Measurements from ENCODE around the gene PLXDC2.
"Not testable (repeated sequence)": the region's sequence is repeated elsewhere in the genome, so short reads cannot be mapped to it uniquely, and the experiment has no call there.

The PLXDC2 gene

DNA sequence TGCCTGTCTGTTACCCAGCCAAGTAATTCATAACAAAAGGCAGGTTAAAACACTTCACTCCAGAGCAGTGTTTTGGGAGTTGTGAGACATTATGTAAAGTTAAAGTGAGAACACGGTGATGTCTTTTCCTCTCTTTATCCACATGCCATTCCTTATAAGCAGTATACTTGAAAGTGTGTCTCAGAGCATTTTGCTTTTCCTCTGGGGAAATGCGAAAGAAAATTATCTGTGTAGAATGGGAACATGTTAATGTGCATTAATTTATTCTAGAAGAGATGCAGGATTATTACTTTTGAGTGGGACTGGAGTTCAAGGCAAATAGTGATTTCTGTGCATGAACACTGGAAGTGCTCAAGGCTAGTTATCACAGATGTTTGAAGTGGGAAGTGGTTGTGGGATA, 170.4 kb downstream of the PLXDC2 start:
- DNase-seq = no peak

DNA sequence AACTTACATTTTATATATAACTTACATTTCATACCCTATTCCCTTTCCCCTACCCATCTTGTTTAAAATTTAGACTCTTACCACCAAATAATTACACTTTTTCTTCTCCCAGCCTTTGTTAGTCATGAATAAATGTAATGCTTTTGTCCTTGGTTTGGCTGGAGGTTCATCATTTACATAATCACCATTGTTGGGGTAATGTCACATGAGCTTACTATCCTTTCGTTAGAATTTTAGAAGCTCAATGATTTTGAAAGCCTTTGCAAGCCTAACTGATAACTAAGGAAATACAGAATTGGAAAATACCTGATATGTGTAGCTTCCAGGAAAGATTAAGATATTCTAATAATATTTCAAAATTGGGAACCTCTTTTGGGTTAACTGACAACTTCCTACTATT, 171.7 kb downstream of the PLXDC2 start:
- no peak for DNase-seq

DNA sequence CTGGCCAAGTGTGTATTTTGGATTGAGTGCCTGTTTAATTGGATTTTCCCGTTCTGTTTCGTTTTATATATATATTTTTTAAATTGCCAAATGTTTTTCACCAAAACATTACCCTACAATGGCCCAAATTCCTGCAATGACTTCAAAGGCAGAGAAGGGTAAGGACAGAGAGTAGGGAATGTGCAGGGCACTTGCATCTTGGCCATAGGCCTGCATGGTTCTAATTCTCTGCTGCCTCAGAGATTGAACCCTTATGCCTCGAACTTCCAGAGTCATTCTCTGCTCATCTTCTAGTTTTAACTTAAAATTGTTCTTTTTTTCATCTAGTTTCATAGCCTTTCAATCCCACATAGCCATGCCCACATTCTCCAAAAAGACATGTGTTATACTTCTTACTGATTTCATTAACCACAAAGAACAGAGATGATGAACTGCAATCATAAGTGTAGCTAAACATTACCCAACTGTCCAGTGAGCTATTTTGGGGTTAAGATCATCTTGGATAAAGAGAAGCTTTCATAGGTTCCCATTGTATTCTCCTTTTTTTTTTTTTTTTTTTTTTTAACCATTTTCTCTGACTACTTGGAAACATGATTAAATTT, 177.6 kb downstream of the PLXDC2 start:
- DNase-seq = no peak

DNA sequence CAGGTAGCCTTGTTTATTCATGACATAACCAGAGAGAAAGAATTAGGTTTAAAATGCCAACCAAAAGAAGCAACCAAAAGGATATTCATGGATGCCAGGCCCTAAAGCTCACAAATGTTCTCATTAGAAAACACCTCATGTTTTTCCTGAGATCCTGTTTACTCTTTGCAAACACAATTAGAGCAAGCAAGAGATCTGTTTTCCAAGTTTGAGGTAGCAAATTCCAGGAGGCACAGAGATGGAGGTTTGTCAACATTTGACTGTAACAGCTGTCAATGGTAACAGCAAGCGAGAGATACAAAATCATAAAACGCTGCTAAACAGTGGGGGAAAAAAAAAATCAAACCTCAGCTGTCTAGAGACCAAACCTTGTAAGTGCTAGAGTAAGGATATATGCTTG, 182.2 kb downstream of the PLXDC2 start:
- no peak for DNase-seq

DNA sequence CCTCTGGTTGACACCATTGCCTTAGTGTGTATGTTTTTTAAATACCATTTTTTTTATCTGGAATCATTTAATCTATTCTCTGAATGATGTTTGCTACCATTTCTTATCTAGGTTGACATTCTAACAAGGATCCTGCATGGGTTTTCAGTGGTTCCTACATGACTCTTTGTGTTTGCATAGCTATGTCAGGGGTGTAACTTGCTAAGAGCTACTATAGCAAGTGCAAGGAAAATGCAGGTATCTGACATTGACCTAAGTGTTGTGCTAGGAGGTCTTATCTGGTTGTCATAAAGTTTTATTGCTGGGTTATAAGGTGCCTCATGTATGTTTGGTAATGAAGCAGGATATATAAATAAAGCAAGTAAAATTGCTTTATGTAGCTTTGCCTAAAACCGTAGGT, 183.2 kb downstream of the PLXDC2 start:
- no peak for DNase-seq

DNA sequence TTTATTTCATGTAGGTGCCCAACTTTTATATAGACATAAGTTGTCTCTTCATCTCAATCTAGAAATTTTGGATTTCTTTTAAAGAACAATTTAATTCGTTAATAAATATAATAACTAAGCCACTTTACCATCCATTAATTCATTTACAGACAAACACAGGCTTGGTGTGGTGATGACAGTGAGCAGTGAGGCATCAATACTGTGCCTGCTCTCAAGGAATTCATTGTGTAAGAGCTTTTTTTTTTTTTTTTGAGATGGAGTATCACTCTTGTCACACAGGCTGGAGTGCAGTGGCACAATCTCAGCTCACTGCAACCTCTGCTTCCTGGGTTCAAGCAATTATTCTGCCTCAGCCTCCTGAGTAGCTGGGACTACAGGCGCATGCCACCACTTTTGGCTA, 185.8 kb downstream of the PLXDC2 start:
- not testable (repeated sequence) for DNase-seq

DNA sequence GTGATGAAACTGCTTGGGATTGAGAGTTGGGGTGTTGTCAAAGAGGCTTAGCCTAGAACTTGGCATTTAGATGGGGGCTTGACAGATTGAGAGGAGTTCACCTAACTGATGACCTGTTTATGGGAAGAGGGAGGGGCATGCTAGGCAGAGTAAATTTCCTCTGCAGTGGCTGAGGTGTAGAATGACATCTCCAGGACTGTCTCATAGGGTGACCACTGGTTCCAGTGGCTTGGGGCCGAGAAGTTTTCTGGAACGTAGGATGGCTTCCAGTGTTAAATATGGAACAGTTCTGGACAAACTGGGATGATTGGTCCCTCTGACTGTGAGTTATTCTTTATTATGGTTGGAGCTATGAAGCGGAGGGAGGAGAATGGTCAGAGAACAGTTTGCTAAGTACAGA, 186.4 kb downstream of the PLXDC2 start:
- DNase-seq = no peak

DNA sequence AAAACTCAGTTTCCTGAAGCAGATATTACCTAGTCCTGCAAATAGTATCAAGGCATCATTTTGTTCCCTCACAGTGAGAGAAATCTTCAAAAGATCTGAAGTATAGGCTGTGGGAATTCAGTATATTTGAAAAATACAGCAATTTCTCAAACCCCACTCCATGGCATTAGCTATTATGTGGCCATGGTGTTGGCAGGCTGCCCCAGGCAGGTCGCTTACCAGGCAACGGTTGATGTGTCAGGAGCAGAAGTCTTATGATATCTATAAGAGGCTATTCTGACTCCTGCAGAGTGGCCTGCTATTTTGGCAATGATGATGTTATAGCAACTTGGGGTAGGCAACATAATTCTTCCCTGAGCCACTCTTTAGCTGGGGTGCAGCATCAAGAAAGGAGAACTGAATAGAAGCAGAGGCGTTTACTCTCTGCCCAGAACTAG, 187.9 kb downstream of the PLXDC2 start:
- no peak for DNase-seq

DNA sequence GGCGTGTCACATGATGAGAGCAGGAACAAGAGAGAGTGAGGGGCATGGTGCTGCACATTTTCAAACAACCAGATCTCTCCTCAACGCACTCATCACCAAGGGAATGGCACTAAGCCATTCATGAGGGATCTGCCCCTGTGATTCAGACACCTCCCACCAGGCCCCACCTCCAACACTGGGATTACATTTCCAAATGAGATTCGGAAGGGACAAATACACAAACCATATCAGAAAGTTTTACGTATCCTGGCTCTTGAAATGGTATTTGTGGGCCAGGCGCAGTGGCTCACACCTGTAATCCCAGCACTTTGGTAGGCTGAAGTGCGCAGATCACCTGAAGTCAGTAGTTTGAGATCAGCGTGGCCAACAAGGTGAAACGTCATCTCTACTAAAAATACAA, 189.4 kb downstream of the PLXDC2 start:
- DNase-seq = no peak

DNA sequence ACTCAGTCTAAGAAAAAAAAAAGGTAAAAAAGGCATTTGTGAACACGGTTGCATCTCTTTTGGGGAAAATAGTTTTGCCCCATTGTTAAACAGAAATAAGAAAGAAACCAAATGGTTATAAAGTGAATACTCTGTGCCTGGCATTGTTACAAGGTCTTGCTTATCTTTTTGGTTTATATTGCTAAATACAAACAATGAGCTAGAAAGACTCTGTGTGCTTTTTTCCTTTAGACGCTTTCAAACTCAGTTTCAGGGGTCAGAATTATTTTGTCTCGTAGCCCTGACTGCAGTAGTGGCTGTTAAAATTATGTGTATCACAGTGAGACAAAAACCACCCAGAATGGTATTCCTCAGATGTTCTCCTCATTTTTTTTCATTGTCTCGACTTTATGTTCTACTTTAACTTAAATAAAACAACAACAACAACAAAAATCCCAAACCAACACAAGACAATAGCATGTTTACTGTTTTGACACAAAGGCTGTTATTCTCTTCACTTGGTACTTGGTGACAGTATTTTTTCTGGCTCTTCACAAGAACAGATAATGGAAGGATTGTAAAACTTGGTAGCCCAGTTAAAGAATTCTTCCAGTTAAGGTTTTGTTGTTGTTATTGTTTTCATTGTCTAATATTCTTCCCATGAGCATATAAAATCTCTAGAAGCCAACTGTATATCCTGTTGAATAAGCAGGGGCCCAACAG, 190.1 kb downstream of the PLXDC2 start:
- DNase-seq = no peak

DNA sequence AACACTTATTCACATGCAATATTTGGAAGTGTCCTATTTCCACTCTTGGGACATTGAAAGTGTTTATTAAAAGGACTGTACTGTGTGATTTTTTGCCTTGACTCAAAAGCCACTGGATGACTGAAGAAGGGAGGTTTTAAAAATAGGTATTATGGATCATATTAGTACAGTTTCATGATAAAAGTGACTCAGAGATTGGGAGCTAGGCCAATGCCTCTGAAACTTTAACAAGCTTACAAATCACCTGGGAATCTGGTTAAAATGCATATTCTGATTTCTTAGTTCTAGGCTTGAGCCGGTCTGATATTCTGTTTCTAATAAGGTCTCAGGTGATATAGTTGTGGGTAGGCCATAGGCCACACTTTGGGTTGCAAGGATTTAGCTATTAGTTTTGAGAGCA, 191.2 kb downstream of the PLXDC2 start:
- no peak for DNase-seq

DNA sequence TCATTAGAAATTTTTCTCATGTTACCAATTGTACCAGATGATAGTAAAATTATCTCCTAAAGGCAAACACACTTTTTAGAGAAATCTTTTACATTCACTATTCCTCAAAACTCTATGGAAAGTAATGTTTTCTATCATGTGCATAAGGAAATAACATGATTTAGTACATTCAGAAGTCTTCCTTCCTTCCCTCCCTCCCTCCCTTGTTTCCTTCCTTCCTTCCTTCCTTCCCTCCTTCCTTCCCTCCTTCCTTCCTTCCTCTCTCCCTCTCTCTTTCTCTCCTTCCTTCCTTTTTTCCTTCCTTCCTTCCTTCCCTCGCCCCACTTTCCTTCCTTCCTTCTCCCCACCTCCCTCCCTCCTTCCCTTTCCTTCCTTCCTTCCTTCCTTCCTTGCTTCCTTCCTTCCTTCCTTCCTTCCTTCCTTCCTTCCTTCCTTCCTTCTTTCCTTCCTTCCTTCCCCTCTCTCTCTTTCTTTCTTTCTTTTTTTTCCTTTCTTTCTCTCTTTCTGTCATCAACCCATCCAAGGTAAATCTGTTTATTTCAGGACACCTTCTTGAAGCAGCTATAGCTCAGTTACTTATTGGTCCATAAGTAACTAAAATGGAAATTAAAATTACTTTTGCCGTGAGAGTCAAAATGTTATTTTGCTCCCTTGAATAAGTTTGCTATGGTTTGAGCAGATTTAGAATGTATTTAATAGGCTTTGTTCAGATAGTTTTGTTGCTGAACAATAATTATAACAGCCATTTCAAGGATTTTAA, 197.9 kb downstream of the PLXDC2 start:
- DNase-seq = no peak

DNA sequence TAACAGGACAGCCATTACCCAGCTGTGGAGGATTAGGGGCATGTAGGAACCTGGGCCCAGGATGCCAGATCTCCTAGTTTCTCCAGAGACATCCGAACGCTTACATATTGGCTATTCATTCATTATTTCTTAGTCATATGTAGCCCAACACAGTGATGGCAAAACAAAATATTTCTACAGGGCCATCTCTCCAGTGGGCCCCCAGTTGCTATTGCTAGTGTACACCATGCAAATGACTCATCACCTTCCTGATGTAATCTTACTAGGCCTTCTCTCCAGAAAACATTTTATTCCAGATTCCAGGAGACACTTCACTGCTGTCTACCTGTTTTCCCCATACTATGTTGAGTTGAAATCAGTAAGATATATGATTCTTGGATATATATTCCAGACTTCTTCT, 201.7 kb downstream of the PLXDC2 start:
- DNase-seq = no peak

DNA sequence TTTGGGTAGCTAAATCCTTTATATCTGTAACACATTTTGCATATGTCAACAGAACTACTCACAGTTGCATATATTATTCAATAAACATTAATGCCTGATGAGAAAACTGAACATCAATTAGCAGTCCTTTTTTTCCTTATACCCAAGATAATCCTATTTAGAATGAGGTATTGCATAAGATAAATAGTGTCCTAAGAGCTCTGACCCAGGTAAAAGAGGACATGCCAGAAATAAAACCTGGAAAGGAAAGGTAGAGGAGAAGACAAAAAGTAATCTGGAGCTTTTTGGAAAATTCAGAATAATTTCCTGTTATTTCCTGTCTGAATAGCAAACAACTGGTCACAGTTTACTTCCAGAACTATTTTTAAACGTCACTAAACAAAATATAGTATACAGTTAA, 204.4 kb downstream of the PLXDC2 start:
- DNase-seq = no peak

DNA sequence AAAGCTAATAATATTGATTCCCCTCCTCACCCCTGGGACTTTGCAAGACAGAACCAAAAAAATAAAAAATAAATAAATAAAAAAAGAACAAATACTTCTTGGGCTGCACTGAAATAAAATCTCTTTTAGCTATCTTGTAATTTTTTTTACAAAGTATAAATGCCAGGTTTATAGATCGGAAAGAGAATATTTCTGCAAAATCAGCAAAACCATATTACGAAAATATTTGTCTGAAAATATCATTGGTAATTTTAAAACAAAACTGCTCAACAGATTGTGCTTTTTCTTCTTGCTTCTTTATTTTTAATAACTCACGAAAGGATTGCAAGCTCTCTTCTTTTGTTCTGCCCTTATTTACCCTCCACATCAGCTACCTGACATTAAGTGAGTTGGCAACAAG, 213.3 kb downstream of the PLXDC2 start:
- no peak for DNase-seq

DNA sequence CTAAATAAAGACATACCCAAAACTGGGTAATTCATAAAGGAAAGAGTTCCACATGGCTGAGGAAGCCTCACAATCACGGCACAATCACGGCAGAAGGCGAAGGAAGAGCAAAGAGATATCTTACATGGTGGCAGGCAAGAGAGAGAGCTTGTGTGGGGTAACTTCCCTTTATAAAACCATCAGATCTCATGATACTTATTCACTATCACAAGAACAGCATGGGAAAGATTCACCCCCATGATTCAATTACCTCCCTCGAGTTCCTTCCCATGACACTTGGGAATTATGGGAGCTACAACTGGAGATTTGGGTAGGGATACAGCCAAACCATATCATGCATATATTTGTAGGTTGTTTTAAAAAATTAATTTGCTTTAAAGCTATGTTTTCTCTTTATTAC, 217.2 kb downstream of the PLXDC2 start:
- no peak for DNase-seq

DNA sequence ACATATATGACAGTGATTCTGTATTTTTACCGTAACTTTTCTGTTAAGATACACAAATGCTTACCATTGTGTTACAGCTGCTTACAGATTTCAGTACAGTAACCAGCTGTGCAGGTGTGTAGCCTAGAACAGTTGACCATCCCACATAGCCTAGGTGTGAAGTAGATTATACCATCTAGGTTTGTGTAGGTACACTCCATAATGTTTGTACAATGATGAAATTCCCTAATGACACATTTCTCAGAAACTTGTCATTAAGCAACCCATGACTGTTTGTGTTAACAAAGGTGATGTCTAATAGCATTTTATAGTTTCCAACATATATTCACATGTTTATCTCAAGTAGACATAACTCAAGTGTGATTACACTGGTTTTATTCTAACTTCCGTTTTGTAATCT, 218.5 kb downstream of the PLXDC2 start:
- DNase-seq = no peak

DNA sequence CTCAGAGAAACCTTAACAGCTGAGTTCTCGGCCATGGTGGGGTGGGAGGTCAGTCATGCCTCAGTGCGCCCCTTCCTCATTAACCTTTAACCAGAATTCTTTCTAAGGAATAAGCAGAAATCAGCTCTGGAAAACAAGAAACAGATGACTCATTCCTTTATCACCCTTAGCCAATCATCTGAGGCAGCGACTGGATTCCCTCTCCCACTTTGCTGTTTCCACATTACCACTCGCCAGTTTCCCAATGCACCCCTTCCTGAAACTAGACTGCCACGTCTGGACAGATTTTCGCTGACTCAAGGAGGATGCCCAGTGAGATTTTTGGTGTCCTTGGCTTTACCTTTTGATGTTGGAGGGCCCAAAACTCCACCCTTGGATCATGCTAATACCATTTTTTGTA, 223.8 kb downstream of the PLXDC2 start:
- DNase-seq = no peak

DNA sequence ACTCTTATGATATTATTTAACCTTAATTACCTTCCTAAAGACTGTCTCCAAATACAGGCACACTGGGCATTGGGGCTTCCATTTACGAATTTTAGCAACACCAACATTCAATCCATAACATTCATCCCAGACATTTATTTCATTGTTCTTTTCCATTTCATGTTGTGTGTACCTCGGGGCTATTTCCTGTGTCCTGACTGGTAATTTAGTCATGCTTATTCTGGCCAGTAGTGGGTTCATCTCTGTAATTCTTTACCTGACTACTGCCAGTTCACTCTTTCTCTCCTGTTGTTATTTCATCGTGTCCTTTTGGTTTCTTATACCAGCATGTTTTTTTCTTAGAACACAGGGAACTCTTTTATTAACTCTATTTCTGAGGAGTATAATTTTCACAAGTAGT, 225.7 kb downstream of the PLXDC2 start:
- DNase-seq = no peak

DNA sequence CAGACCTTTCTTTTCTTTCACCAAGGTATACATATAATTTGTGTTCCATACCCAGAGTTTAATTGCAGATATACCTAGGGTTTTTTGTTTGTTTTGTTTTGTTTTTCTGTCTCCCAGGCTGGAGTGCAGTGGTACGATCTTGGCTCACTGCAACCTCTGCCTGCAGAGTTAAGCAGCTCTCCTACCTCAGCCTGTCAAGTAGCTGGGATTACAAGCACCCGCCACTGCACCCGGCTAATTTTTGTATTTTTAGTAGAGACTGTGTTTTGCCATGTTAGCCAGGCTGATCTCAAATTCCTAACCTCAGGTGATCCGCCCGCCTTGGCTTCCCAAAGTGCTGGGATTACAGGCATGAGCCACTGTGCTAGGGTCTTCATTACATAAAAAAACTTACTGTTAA, 228.9 kb downstream of the PLXDC2 start:
- not testable (repeated sequence) for DNase-seq

DNA sequence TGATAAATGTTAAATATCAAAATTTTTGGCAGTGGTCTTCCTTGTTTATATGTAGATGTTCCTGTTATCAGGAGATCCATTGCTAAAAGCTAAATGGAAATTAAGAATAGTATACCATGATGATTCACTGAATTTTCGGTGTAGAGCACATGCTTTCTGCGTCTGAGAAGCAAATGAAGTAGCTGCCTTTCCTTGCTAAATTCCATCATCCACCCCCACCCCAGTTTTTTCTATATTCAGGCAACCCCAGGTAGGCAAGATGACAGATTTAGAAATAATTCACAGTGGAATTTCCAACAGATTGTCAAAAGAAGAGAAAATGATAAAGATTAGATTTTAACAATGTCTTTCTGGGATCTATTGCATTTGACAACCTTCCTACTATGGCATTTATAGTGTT, 231.9 kb downstream of the PLXDC2 start:
- DNase-seq = no peak

DNA sequence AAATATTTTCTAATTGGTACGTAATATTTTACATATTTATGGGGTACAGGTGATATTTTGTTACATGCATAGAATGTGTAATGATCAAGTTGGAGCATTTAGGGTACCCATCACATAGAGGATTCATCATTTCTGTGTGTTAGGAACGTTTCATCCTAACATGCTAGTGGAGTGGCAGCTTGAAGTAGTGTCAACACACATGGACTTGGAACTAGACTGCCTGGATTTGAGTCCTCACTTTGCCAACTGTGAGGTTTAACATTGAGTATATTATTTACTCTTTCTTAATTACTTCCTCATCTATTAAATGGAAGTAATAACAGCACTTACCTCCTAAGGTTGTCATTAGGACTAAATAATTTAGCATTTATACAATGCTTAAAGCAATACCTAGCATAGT, 241.9 kb downstream of the PLXDC2 start:
- DNase-seq = no peak

DNA sequence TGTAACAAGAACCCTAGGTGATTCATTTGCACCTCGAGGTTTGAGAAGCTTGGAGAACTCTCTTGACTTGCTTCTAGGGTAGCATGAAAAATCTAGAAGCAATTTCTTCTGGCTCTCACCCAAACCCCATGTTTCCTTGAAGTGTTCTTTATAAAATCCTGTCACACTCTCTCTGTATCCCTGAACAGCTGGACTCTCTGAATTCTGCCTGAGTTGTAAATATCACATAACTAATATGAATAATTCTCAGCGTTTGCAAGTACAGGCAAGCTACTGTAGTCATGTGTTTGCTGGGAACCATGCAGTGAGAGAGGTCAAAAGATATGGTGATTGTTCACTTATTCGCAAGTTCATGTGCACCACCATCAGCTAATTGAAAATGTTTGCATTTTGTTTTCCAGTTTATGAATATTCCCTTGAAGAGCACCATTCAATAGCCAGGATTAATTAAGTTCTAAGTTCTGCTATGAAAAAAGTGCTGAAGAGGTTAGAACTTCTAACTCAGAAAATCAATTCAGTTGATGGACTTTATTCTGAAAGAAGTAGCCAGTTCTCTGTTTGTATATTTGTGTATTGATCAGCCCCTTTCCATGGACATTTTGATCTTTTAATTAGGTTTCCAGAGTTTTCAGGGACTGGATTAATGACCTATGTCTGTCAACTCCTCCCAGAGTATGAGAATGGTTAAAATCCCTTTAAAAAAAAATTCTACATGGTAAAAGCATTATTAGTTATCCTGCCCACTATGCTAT, 243.0 kb downstream of the PLXDC2 start:
- DNase-seq = no peak

DNA sequence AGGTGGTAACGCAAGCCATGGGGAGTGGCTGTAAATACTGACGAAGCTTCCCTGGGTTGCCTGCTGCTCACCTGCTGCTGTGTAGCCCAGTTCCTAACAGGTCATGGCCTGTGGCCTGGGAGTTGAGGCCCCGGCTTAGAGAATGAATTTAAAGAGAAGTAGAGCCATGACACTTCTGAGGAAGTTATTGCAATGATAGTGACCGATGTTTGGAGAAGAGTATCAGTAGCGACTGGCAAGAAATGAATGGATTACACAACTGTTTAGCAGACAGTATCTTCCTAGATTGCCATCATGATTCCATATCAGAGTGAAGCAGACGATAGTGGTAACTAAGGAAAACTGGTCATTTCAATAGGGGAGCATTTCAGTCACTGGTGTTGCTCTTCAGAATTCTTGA, 249.6 kb downstream of the PLXDC2 start:
- DNase-seq = no peak
